GM19397 (cell line): Measurements from ENCODE around the gene ZNF581.

Experiments
- ATAC-seq: cut with Tn5 transposase; IDR thresholded peaks from one replicate; pipeline ENCODE4 v1.9.1; 2021; ENCODE audit warnings: mild to moderate bottlenecking, moderate library complexity; ENCODE audit not compliant: unreplicated experiment

The ZNF581 gene

GRCh38 chr19:55661826-55662225 is 18.4 kb downstream of the ZNF581 start:
- no peak for ATAC-seq

- ATAC-seq = no peak
These were observed 20.5 kb downstream of the ZNF581 start for GRCh38 chr19:55663846-55664536.

- ATAC-seq = no peak
These were observed 23.0 kb downstream of the ZNF581 start for GRCh38 chr19:55666343-55667005.

GRCh38 chr19:55667006-55667381 is 23.5 kb downstream of the ZNF581 start:
- no peak for ATAC-seq

- ATAC-seq = no peak
These were observed 24.1 kb downstream of the ZNF581 start for GRCh38 chr19:55667511-55667910.

GRCh38 chr19:55667958-55668357 is 24.5 kb downstream of the ZNF581 start:
- no peak for ATAC-seq

- no peak for ATAC-seq
These were observed 25.3 kb downstream of the ZNF581 start for GRCh38 chr19:55668603-55669348.

- no peak for ATAC-seq
These were observed 26.2 kb downstream of the ZNF581 start for GRCh38 chr19:55669418-55670279.

GRCh38 chr19:55670280-55671053 is 27.0 kb downstream of the ZNF581 start:
- ATAC-seq = no peak

GRCh38 chr19:55671054-55671378 is 27.6 kb downstream of the ZNF581 start:
- no peak for ATAC-seq

GRCh38 chr19:55672418-55672817 is 29.0 kb downstream of the ZNF581 start:
- no peak for ATAC-seq

GRCh38 chr19:55673465-55673864 is 30.0 kb downstream of the ZNF581 start:
- ATAC-seq = no peak

GRCh38 chr19:55673889-55674288 is 30.4 kb downstream of the ZNF581 start:
- no peak for ATAC-seq

- no peak for ATAC-seq
These were observed 31.0 kb downstream of the ZNF581 start for GRCh38 chr19:55674459-55674840.

GRCh38 chr19:55674841-55675660 is 31.6 kb downstream of the ZNF581 start, which contains the start of gene EPN1:
Gene EPN1, plus strand, starts transcription at chr19:55675226. Its CDS starts 3,402 bp downstream, at chr19:55678628.
- peak; percentile 73 for ATAC-seq

GRCh38 chr19:55675661-55676354 is 32.4 kb downstream of the ZNF581 start:
- ATAC-seq = no peak

GRCh38 chr19:55676383-55676782 is 32.9 kb downstream of the ZNF581 start:
- no peak for ATAC-seq

GRCh38 chr19:55676889-55677505 is 33.5 kb downstream of the ZNF581 start:
- no peak for ATAC-seq
